HuH-7 (cell line): Measurements from ENCODE around the gene OBP2B.
"Not testable (repeated sequence)": the region's sequence is repeated elsewhere in the genome, so short reads cannot be mapped to it uniquely, and the experiment has no call there.

Experiments
- DNase-seq: peaks from one replicate; pipeline ENCODE4 v3.0.0; 2011; ENCODE audit warnings: low spot score

OBP2B gene

GRCh38 chr9:133201424-133202144 lies 7.5 kb downstream of the OBP2B start:
- DNase-seq, result no peak

- DNase-seq, result no peak
Observed at GRCh38 chr9:133200631-133201030, 8.4 kb downstream of the OBP2B start.

- no peak for DNase-seq
Observed at GRCh38 chr9:133199648-133200321, 9.3 kb downstream of the OBP2B start.

- no peak for DNase-seq
Observed at GRCh38 chr9:133195029-133195428, 14.0 kb downstream of the OBP2B start.

GRCh38 chr9:133194597-133194996 lies 14.5 kb downstream of the OBP2B start:
- DNase-seq, result no peak

GRCh38 chr9:133191989-133192388 lies 17.1 kb downstream of the OBP2B start:
- no peak for DNase-seq

DNA sequence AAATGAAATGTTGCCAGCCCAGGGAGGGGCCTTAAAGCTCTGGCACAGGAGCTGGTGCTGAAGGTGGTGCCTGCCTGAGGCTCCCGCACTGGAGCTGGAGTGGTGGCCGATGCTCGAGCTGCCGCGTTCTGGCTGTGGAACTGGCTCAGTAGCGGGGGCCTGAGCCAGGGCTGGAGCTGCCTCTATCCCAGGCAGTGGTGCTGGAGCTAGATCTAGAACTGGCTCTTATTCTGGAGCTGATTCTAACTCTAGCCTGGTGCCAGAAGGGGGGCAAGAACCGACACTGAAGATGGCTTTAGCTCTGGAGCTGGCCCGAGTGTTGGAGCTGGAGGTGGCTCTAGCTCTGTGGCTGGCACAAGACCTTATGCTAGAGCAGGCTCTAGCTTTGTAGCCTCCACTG lies 19.2 kb downstream of the OBP2B start:
- no peak for DNase-seq

DNA sequence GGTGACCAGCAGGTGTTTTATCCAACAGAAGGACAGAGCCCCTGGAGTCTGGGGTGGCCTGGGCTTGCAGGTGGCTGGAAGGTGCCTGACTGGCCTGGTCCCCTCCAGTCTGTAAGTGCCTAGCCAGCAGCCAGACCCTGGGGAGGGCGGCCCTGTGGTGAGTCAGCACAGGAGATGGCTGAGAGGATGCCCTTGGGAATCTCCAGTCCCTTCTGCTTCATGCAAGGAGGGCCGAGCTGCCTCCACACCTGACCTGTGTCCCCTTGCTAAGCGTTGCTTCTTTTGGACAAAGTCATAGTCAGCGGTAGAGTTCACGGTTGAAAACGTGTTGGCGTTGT lies 20.2 kb downstream of the OBP2B start:
- no peak for DNase-seq

DNA sequence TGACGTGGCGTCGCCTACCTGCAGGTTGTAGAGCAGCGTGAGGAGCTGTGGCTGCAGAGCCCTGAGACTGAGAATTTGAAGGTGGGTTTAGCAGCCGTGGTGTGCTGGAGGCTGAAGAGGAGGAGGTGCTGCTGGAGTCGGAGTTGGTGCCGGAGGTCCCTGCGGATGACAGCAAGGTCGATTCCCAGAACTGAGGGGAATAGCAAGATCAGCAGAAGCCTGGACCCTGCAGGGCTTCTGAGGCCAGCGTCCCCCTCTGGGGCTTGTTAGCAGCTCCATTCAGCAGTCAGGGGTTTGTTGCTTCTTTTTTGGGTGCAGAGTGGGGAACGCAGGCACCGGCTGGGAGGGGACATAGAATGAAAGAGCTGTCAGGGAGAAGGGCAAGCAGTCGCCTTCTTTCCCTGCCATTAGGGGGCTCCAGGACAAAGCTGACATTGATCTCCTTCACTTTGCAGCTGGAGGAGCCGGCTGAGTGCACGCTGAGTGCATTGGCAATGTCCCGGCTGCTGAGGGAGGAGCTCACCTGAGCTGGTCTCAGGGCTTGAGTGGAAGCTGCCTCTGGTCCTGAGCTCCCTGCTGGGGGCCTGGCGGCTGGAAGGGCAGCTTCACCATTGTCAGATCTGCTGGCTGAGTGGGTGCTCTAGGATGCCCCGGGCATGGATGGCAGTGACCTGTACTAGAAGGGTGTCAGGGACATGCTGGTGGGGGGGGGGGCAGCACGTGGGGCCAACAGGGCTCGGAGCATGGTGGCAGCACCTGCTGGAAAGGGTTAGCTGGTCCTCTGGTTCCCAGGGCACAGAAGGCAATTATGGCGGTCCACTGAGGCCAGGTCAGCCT lies 20.8 kb downstream of the OBP2B start:
- DNase-seq, result peak; percentile 63

DNA sequence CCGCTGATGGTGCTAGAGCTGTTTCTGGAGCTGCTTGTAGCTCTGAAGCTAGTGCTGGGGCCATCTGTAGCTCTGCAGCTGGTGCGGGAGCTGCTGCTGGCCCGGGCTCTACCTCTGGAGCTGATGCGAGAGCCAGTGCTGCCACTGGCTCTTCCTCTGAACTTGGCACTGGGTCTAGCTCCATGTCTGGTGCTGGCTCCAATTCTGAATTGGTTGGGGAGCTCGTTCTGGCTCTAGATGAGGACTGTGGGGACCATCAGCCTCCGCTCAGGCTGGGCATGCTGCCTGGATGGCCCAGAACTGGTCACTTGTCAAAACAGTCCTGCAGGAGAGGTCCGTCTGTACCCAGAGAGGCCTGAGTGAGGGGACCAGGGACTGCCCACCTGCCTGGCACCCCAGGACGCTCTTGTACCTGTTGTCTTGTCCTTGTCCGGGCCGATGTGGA lies 21.5 kb downstream of the OBP2B start:
- no peak for DNase-seq

DNA sequence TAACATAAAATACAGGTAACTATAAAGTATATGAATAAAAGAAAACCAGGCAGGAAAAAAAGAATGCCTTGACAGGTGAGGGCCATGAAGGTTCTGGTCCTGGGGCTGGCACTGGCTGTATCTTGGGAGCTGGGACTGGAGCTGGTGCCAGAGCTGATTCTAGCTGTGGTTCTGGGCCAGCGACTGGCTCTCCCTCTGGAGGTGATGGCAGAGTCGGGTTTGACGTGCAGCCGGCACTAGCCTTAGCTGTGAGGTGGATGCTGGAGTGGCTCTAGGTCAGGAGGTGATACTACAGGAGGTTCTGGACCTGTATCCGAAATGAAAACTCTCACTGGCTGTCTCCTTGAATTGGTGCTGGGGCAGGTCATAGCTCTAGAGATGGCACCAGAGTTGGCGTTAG lies 22.3 kb downstream of the OBP2B start:
- DNase-seq, result no peak

- DNase-seq, result peak; percentile 49
Observed at GRCh38 chr9:133184971-133185370, 24.1 kb downstream of the OBP2B start.

- DNase-seq, result no peak
Observed at GRCh38 chr9:133182151-133182550, 26.9 kb downstream of the OBP2B start.

GRCh38 chr9:133181561-133181960 lies 27.5 kb downstream of the OBP2B start:
- DNase-seq, result no peak

- DNase-seq, result no peak
Observed at GRCh38 chr9:133180953-133181352, 28.1 kb downstream of the OBP2B start.

DNA sequence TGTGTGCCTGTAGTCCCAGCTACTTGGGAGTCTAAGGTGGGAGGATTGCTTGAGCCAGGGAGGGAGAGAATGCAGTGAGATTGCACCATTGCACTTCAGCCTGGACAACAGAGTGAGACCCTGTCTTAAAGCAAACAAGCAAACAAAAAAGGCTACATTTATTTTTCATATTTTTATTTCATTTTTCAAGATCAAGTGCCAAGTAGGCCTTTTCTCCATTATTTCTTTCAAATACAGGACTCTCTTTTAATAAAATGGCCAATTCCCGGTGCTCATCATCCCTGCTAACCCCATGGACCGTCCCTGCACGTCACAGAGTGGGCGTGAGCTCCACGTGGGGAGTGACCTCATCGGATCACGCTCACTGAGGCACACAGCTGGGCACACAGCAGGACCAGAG lies 36.0 kb downstream of the OBP2B start:
- no peak for DNase-seq

DNA sequence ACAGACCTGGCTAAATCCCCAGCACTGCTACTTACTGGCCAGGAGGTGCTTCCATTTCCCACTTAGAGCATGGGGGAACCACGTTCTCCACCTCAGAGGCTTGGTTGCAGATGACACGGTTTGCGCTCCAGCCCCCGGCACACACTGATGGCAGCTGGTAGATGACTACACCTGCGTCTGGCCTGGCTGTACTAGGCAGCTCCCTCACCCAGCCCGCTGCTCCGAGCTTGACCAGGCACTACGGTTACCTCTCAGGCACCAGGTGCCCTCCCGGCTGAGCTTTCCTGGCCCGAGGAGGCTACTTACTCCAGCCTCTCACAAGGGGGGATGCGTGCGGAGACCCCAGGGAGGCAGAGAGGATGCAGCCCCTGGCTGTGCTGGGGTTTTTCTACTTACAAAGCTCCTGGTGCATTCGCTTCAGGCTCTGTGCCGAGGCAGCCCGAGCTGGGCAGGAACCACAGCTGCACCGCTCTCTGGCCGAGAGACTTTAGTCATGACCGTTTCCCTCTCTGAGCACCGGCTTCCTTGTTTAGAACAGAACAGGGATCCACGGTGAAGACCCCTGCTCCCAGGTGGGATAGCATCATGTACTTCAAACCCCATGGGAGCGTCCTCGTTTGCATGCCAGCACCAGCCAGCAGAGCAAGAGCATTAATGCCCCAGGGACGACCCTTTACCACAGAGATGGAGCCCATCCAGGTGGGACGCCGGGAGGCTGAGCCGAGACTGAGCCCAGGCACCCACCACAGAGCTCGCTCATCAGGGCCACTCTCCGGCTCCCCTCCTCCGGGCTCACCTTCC lies 37.7 kb downstream of the OBP2B start:
- DNase-seq, result no peak

GRCh38 chr9:133170716-133171115 lies 38.3 kb downstream of the OBP2B start:
- DNase-seq, result no peak

GRCh38 chr9:133169687-133170086 lies 39.4 kb downstream of the OBP2B start:
- not testable (repeated sequence) for DNase-seq

- DNase-seq, result no peak
Observed at GRCh38 chr9:133169102-133169501, 39.9 kb downstream of the OBP2B start.

- no peak for DNase-seq
Observed at GRCh38 chr9:133168432-133168831, 40.6 kb downstream of the OBP2B start.

GRCh38 chr9:133167769-133168168 lies 41.3 kb downstream of the OBP2B start:
- DNase-seq, result no peak
